HCT116 (cell line): Measurements from ENCODE around the gene GTF2IRD1. TPM values are rescaled to one million over a fixed set of nuclear protein-coding genes. Genes with fewer than 3 reads are reported as not detected.
A peak's percentile ranks its signal among the peaks of the same experiment; 100 is the strongest.

ENCODE experiments used
- ATAC-seq: fragments of 200-7000 bp; cut with Tn5 transposase; 2 replicates; pipeline ENCODE4 v1.9.1; 2020; ENCODE audit warnings: mild to moderate bottlenecking, moderate library complexity
- BruUV-seq: library from RNA; stranded (reverse); fragments of 400-500 nt; replicated peaks from 2 replicates; lab custom pipeline; 2021; lab: Mats Ljungman, UMichigan
- CTCF ChIA-PET: fragments of 300-600 bp; sonication (Branson Sonifier 250); formaldehyde crosslinking; loops from one replicate; lab custom pipeline; 2021; ENCODE audit warnings: antibody characterized with exemption; lab: Charles Lee
- POLR2A ChIA-PET: fragments of 300-600, 350-600 bp; sonication (Branson Sonifier 250); formaldehyde crosslinking; loops from one replicate; lab custom pipeline; 2021; ENCODE audit warnings: antibody characterized with exemption; lab: Charles Lee
- RAD21 ChIA-PET, 2 experiments: fragments of 300-600 bp; sonication (Branson Sonifier 250); formaldehyde crosslinking; loops; one replicate each; lab custom pipeline; 2023; ENCODE audit warnings: low total read pairs in 2 of 2; ENCODE audit not compliant: uncharacterized antibody in 2 of 2, unreplicated experiment in 2 of 2, low non-redundant PET in 1 of 2; lab: Charles Lee
- DNase-seq: peaks from one replicate; pipeline ENCODE4 v3.0.0-alpha.2; 2010; ENCODE audit warnings: low read depth, low spot score
- H2AFZ ChIP-seq: fragments of 200-600 bp; shearing (Covaris generic), sonication (generic); 2 replicates; pipeline ENCODE4 v1.6.1; 2017; ENCODE audit warnings: low read depth, mixed run types, mixed read lengths, antibody characterized with exemption, low read length; ENCODE audit not compliant: poor library complexity, severe bottlenecking
- H3K27ac ChIP-seq: 2 replicates; pipeline ENCODE4 v1.5.1; 2012; ENCODE audit warnings: low read depth, low read length
- H3K27me3 ChIP-seq: fragments of 200-600 bp; sonication (generic); 2 replicates; pipeline ENCODE4 v1.6.1; 2016; ENCODE audit warnings: mixed run types, low read length, mixed read lengths; ENCODE audit not compliant: insufficient read depth
- H3K36me3 ChIP-seq, 2 experiments: fragments of 200-500 bp in 1 of 2; fragments of 200-600 bp in 1 of 2; sonication (Bioruptor generic) in 1 of 2; sonication (generic) in 1 of 2; 2 replicates each; pipeline versions ENCODE4 v1.5.1 to v1.6.1; 2014 to 2016; ENCODE audit warnings: low read length in 2 of 2, inconsistent platforms in 1 of 2, mixed read lengths in 1 of 2, mixed run types in 1 of 2; ENCODE audit not compliant: insufficient read depth in 2 of 2, control insufficient read depth in 1 of 2
- H3K4me1 ChIP-seq, 2 experiments: fragments of 200-600 bp in 1 of 2; sonication (generic) in 1 of 2; 2 replicates each; pipeline versions ENCODE4 v1.5.1 to v1.6.1; 2012 to 2017; ENCODE audit warnings: low read length in 2 of 2, inconsistent platforms in 1 of 2, mild to moderate bottlenecking in 1 of 2, mixed read lengths in 1 of 2, mixed run types in 1 of 2, moderate library complexity in 1 of 2; ENCODE audit not compliant: insufficient read depth in 2 of 2, control insufficient read depth in 1 of 2
- H3K4me2 ChIP-seq: fragments of 200-600 bp; sonication (generic); 2 replicates; pipeline ENCODE4 v1.6.1; 2017; ENCODE audit warnings: mixed run types, low read length, mixed read lengths
- H3K4me3 ChIP-seq, 2 experiments: fragments of 200-600 bp in 1 of 2; sonication (generic) in 1 of 2; replicated peaks in 1 of 2; 2 replicates each; pipeline ENCODE4 v1.5.1; 2011 to 2016; ENCODE audit warnings: low read length in 2 of 2, control low read depth in 1 of 2, low read depth in 1 of 2, mild to moderate bottlenecking in 1 of 2, mixed read lengths in 1 of 2, mixed run types in 1 of 2
- H3K79me2 ChIP-seq: fragments of 200-600 bp; sonication (generic); 2 replicates; pipeline ENCODE4 v1.6.1; 2017; ENCODE audit warnings: mild to moderate bottlenecking, mixed run types, low read length, moderate library complexity, mixed read lengths; ENCODE audit not compliant: insufficient read depth
- H3K9ac ChIP-seq: fragments of 200-600 bp; sonication (generic); 2 replicates; pipeline ENCODE4 v1.6.1; 2016; ENCODE audit warnings: low read length, mixed read lengths
- H3K9me2 ChIP-seq: fragments of 200-600 bp; sonication (generic), shearing (Covaris generic); 2 replicates; pipeline ENCODE4 v1.6.1; 2017; ENCODE audit warnings: mixed run types, mild to moderate bottlenecking, moderate library complexity; ENCODE audit not compliant: insufficient read depth
- H3K9me3 ChIP-seq, 2 experiments: fragments of 200-500 bp in 1 of 2; fragments of 200-600 bp in 1 of 2; sonication (Bioruptor generic) in 1 of 2; sonication (generic) in 1 of 2; 2 replicates each; pipeline ENCODE4 v1.6.1; 2014 to 2017; ENCODE audit warnings: low read length in 2 of 2, mixed read lengths in 2 of 2, inconsistent platforms in 1 of 2, low read depth in 1 of 2, mild to moderate bottlenecking in 1 of 2, mixed run types in 1 of 2, moderate library complexity in 1 of 2; ENCODE audit not compliant: control insufficient read depth in 1 of 2, insufficient read depth in 1 of 2
- H4K20me1 ChIP-seq: fragments of 200-600 bp; sonication (generic), shearing (Covaris generic); 2 replicates; pipeline ENCODE4 v1.6.1; 2017; ENCODE audit warnings: mixed run types, mild to moderate bottlenecking, moderate library complexity; ENCODE audit not compliant: insufficient read depth
- CBX3 ChIP-seq: IDR thresholded peaks from 2 replicates; pipeline ENCODE4 v1.6.1; 2012; ENCODE audit warnings: low read depth
- CEBPB ChIP-seq: IDR thresholded peaks from 2 replicates; pipeline ENCODE4 v1.6.1; 2012; ENCODE audit warnings: low read depth
- EGR1 ChIP-seq: IDR thresholded peaks from 2 replicates; pipeline ENCODE4 v1.6.1; 2012; ENCODE audit warnings: low read depth
- ELF1 ChIP-seq: IDR thresholded peaks from 2 replicates; pipeline ENCODE4 v1.6.1; 2012; ENCODE audit warnings: low read depth, borderline replicate concordance
- EZH2 ChIP-seq: fragments of 200-600 bp; sonication (generic); IDR thresholded peaks from 2 replicates; pipeline ENCODE4 v1.6.1; 2017; ENCODE audit warnings: antibody characterized with exemption, mixed run types
- EZH2phosphoT487 ChIP-seq: fragments of 200-600 bp; IDR thresholded peaks from 2 replicates; pipeline ENCODE4 v1.6.1; 2018; ENCODE audit warnings: antibody characterized with exemption, borderline replicate concordance
- FOSL1 ChIP-seq: IDR thresholded peaks from 2 replicates; pipeline ENCODE4 v1.6.1; 2012; ENCODE audit warnings: low read depth
- JUND ChIP-seq: IDR thresholded peaks from 2 replicates; pipeline ENCODE4 v1.6.1; 2012
- POLR2A ChIP-seq: IDR thresholded peaks from 2 replicates; pipeline ENCODE4 v1.7.0; 2011; ENCODE audit warnings: borderline replicate concordance; ENCODE audit not compliant: insufficient read depth, insufficient read length; ENCODE audit errors: extremely low read depth
- POLR2AphosphoS5 ChIP-seq: IDR thresholded peaks from 2 replicates; pipeline ENCODE4 v1.6.1; 2011; ENCODE audit warnings: mild to moderate bottlenecking, low read depth, low read length, moderate library complexity
- RAD21 ChIP-seq: IDR thresholded peaks from 2 replicates; pipeline ENCODE4 v1.6.1; 2012; ENCODE audit warnings: low read depth, mild to moderate bottlenecking
- SIN3A ChIP-seq: IDR thresholded peaks from 2 replicates; pipeline ENCODE4 v1.6.1; 2012; ENCODE audit warnings: low read depth
- SP1 ChIP-seq: IDR thresholded peaks from 2 replicates; pipeline ENCODE4 v1.6.1; 2012; ENCODE audit warnings: low read depth
- SRF ChIP-seq: IDR thresholded peaks from 2 replicates; pipeline ENCODE4 v1.6.1; 2012; ENCODE audit warnings: low read depth
- TCF7L2 ChIP-seq: IDR thresholded peaks from 2 replicates; pipeline ENCODE4 v1.7.0; 2011; ENCODE audit warnings: borderline replicate concordance, inconsistent platforms; ENCODE audit not compliant: insufficient read depth, insufficient read length; ENCODE audit errors: extremely low read depth
- YY1 ChIP-seq: IDR thresholded peaks from 2 replicates; pipeline ENCODE4 v1.6.1; 2011; ENCODE audit warnings: low read length, low read depth, moderate library complexity, mild to moderate bottlenecking; ENCODE audit not compliant: insufficient replicate concordance; ENCODE audit errors: extremely low read depth
- ZFX ChIP-seq: fragments of 450-650 bp; IDR thresholded peaks from 2 replicates; pipeline ENCODE4 v1.6.1; 2017
- intact Hi-C: fragments of 100-400 bp; cut with micrococcal nuclease; formaldehyde crosslinking; loops from 2 replicates; pipeline ENCODE4 v1.10.0; 2022
- total RNA-seq: library from RNA; stranded (reverse); gene quantifications from one replicate; pipeline ENCODE4 v1.2.1, GENCODE V29; 2021; ENCODE audit not compliant: unreplicated experiment
- TF ChIP-seq, protein P1 (sequence below), 3 experiments: fragments of 200-600 bp in 1 of 3; sonication (generic) in 1 of 3; IDR thresholded peaks in 2 of 3; conservative IDR thresholded peaks in 1 of 3; 2 replicates each; pipeline ENCODE4 v1.5.1; 2012 to 2017; ENCODE audit warnings: low read depth in 2 of 3, low read length in 2 of 3, antibody characterized with exemption in 1 of 3, borderline replicate concordance in 1 of 3, control low read depth in 1 of 3, mild to moderate bottlenecking in 1 of 3, mixed read lengths in 1 of 3, mixed run types in 1 of 3, moderate library complexity in 1 of 3; ENCODE audit not compliant: insufficient read depth in 1 of 3
- TF ChIP-seq, protein P2 (sequence below): IDR thresholded peaks from 2 replicates; pipeline ENCODE4 v1.6.1; 2012

Gene GTF2IRD1
- total RNA-seq, 1 experiment from 2014 or later, result 34.5 TPM

DNA sequence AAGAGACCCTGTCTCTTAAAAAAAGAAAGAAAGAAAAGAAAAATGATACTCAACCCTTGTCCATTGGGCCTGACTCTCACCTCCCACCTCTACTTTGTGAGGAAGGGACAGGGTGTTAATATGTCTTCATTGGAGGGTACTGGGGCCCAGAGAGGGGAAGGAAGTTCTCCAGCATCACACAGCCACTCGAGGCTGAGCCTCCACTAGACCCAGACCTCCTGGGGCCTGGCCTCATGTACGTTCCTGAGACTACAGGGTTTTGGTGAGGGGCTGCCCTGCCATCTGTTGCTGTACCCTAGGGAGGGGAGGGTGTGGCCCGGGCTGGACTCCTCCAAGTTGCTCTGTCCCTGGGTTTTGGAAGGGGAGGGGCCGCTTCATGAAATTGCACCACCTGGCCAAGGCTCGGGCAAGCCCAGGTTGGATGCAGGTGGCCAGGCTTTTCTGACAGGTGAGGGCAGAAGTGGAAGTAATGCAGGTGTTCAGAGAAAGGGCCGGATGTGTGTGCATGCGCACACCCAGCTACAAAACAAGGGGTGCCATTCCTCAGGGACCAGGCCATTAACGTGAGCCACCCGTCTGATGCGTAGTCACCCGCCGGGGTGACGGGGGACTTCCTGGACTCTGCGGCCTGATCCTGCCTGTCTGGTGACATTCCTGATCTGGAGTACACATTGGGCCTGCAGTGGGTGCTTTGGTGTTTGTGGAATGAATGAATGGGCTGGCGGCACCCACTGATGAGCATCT, 21.7 kb downstream of the GTF2IRD1 start:
- ATAC-seq (peak; percentile 16), DNase-seq (no peak)
- intact Hi-C loops, result no loop called here
- Histone ChIP-seq H3K4me3 (no peak overlapping the region), H3K4me1 (peaks cover 41 to 65% of the 10 kb centered on the region in 2 experiments), H3K27me3 (no peaks in the 10 kb centered on the region), H3K27ac (no peak overlapping the region; the same call in 1 of the 2 replicates), H2AFZ (no peak overlapping the region), H3K4me2 (peak overlapping the region; percentile 29), H3K9ac (no peak overlapping the region), H3K9me3 (no peaks in the 10 kb centered on the region), H3K9me2 (no peaks in the 10 kb centered on the region), H3K79me2 (peaks cover 32% of the 10 kb centered on the region), H4K20me1 (no peaks in the 10 kb centered on the region), H3K36me3 (no peaks in the 10 kb centered on the region)
- ChIA-PET CTCF (no interaction called here), POLR2A (interaction anchor here (0.6 kb wide), 1 partner anchor 145 kb away, joined by 4 read pairs; no protein-coding TSS in a partner anchor), RAD21 (no interaction called here)
- no peak for TF ChIP-seq SRF
- TF ChIP-seq SP1, result peak; percentile 52; the same call in 1 of the 2 replicates
- no peak for TF ChIP-seq POLR2A
- TF ChIP-seq SIN3A, result no peak
- no peak for TF ChIP-seq EZH2
- no TSS peak for BruUV-seq

- POLR2A ChIA-PET, result no interaction called here
- RAD21 ChIA-PET, result no interaction called here
- H3K4me2 ChIP-seq, result peak overlapping the region; percentile 29
- TF ChIP-seq FOSL1, result no peak
- TF ChIP-seq TCF7L2, result no peak
- TF ChIP-seq, protein P1, sequence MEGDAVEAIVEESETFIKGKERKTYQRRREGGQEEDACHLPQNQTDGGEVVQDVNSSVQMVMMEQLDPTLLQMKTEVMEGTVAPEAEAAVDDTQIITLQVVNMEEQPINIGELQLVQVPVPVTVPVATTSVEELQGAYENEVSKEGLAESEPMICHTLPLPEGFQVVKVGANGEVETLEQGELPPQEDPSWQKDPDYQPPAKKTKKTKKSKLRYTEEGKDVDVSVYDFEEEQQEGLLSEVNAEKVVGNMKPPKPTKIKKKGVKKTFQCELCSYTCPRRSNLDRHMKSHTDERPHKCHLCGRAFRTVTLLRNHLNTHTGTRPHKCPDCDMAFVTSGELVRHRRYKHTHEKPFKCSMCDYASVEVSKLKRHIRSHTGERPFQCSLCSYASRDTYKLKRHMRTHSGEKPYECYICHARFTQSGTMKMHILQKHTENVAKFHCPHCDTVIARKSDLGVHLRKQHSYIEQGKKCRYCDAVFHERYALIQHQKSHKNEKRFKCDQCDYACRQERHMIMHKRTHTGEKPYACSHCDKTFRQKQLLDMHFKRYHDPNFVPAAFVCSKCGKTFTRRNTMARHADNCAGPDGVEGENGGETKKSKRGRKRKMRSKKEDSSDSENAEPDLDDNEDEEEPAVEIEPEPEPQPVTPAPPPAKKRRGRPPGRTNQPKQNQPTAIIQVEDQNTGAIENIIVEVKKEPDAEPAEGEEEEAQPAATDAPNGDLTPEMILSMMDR (IDR thresholded peaks at IDR 0.05 in 2 of 3, conservative IDR thresholded peaks at IDR 0.05 in 1 of 3; ENCODE audit: borderline replicate concordance in 1 of 3, insufficient read depth in 1 of 3, low read depth in 2 of 3, low read length in 2 of 3), result no peak
- TF ChIP-seq YY1, result no peak
- TF ChIP-seq CBX3, result no peak
- TF ChIP-seq ELF1, result no peak
- no peak for TF ChIP-seq RAD21
- TF ChIP-seq EGR1, result no peak
- TF ChIP-seq, protein P2, sequence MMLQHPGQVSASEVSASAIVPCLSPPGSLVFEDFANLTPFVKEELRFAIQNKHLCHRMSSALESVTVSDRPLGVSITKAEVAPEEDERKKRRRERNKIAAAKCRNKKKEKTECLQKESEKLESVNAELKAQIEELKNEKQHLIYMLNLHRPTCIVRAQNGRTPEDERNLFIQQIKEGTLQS, result no peak
- no peak for TF ChIP-seq CEBPB
- TF ChIP-seq POLR2A, result no peak
- no peak for TF ChIP-seq POLR2AphosphoS5
- TF ChIP-seq JUND, result no peak
- no peak for TF ChIP-seq ZFX
- no peak for TF ChIP-seq EZH2phosphoT487
Measured at GRCh38 chr7:74475987-74476350, 22.3 kb downstream of the GTF2IRD1 start.

More at GRCh38 chr7:74475987-74476350, 22.3 kb downstream of the GTF2IRD1 start:
- H3K9me2 ChIP-seq, result no peaks in the 10 kb centered on the region
- CTCF ChIA-PET, result no interaction called here
- H3K9me3 ChIP-seq, result no peaks in the 10 kb centered on the region
- H3K4me1 ChIP-seq, result peaks cover 47 to 70% of the 10 kb centered on the region in 2 experiments
- H4K20me1 ChIP-seq, result no peaks in the 10 kb centered on the region
- no peak for DNase-seq
- no peak overlapping the region for H2AFZ ChIP-seq
- no peak for ATAC-seq
- no peaks in the 10 kb centered on the region for H3K27me3 ChIP-seq
- intact Hi-C loops, result no loop called here
- H3K27ac ChIP-seq, result no peak overlapping the region
- H3K79me2 ChIP-seq, result peaks cover 35% of the 10 kb centered on the region
- BruUV-seq, result no TSS peak
- H3K4me3 ChIP-seq, result no peak overlapping the region
- no peaks in the 10 kb centered on the region for H3K36me3 ChIP-seq
- no peak overlapping the region for H3K9ac ChIP-seq
